GM12874 (cell line): ENCODE measurements around the gene SMARCA2.
A peak's percentile ranks its signal among the peaks of the same experiment; 100 is the strongest.

Source experiments
- CTCF ChIP-seq: IDR thresholded peaks from 2 replicates; pipeline ENCODE4 v1.5.1; 2011; ENCODE audit warnings: low read depth, mild to moderate bottlenecking, control low read depth, low read length, moderate library complexity; ENCODE audit not compliant: insufficient read depth

The SMARCA2 gene

GRCh38 chr9:2134391-2134790 is 119.2 kb downstream of the SMARCA2 start:
- no peak for TF ChIP-seq CTCF

DNA sequence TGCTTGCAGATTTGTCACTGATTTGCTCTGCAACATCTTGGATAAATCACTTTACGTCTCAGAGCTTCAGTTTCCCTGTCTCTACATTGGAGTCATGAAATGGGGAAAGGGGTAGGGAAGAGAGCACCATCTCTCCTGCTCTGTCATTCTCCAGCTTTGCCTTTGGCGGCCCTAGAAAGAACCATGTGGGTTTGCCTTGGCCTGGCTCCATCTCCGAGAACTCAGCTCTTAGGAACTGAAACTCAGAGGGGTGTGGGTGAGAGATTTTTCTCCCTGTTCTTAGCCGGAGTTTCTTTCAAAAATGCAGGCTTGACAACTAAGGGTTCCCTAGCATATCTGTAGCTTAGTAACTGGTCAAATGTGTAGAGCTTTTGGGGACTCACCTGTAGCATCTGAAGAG is 123.5 kb downstream of the SMARCA2 start:
- no peak for TF ChIP-seq CTCF

GRCh38 chr9:2140600-2141223 is 125.6 kb downstream of the SMARCA2 start:
- no peak for TF ChIP-seq CTCF

DNA sequence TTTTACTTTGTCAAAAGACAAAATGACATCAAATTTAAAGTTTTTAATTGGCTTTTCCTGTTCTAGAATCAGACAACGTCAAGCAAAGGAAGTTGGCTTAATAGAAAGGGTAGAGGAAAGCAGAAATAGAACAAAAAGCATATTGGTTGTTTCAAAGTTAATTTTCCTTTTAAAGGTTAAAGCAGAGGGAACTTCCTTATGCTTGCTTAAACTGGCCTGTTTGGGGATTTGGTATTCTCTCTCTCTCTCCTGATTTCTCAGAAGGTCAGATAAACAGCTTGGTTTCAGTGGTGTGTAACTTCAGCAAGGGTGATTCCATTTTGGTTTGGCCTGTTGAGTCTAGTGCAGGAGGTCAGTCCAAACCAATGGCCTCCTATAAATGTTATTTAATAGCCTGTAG is 127.1 kb downstream of the SMARCA2 start:
- TF ChIP-seq CTCF = no peak

GRCh38 chr9:2144619-2145018 is 129.5 kb downstream of the SMARCA2 start:
- TF ChIP-seq CTCF = no peak

DNA sequence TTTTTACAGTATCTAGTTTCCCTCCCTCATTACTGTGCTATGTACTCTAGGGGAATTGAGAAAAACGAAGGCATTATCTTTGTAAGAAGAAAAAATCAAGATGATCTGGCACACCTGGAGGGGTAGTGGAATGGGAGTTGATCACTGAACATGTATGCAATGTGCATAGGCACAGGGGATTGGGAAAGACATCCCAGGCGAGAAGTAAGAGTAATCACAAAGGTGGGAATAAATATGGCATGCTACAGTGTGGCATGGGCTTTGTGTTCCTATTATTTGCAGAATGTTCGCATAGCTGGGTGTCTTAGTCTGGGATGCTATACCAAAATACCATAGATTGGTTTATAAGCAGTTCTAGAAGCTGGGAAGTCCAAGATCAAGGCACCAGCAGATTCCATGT is 130.6 kb downstream of the SMARCA2 start:
- no peak for TF ChIP-seq CTCF

- TF ChIP-seq CTCF = 0 out of 2 replicates have a peak, but pooled peaks have one; percentile 29
Measured at GRCh38 chr9:2146700-2147099, 131.6 kb downstream of the SMARCA2 start.
